ENCODE results near the gene CCR5AS.

CCR5AS gene

GRCh38 chr3:46365737-46366524, 40.9 kb downstream of the CCR5AS start:
- intact Hi-C loops (cut with micrococcal nuclease), result loop anchor here (10.0 kb wide), 1 partner anchor 71 kb away; no protein-coding TSS in a partner anchor
- ATAC-seq (no peak), DNase-seq (no peak)

GRCh38 chr3:46365041-46365440, 41.8 kb downstream of the CCR5AS start:
- no peak for ATAC-seq
- no peak for DNase-seq
- intact Hi-C loops (cut with micrococcal nuclease), result loop anchor here (10.0 kb wide), 1 partner anchor 70 kb away; no protein-coding TSS in a partner anchor

- peak; percentile 82 for ATAC-seq
- peak; percentile 40 for DNase-seq
Measured at GRCh38 chr3:46361408-46362283, 45.2 kb downstream of the CCR5AS start.

GRCh38 chr3:46360907-46361306, 46.0 kb downstream of the CCR5AS start:
- DNase-seq, result no peak
- no peak for ATAC-seq
- intact Hi-C loops (cut with micrococcal nuclease), result loop anchor here (10.0 kb wide), 1 partner anchor 66 kb away; no protein-coding TSS in a partner anchor

More at GRCh38 chr3:46361408-46362283, 45.2 kb downstream of the CCR5AS start:
- intact Hi-C loops (cut with micrococcal nuclease), result loop anchor here (10.0 kb wide), 1 partner anchor 67 kb away; no protein-coding TSS in a partner anchor

GRCh38 chr3:46359733-46360493, 47.0 kb downstream of the CCR5AS start:
- ATAC-seq, result peak; percentile 53
- intact Hi-C loops (cut with micrococcal nuclease), result loop anchor here (10.0 kb wide), 1 partner anchor 65 kb away; no protein-coding TSS in a partner anchor
- no peak for DNase-seq

- ATAC-seq (no peak), DNase-seq (no peak)
- intact Hi-C loops (cut with micrococcal nuclease), result no loop called here
Measured at GRCh38 chr3:46358466-46358865, 48.4 kb downstream of the CCR5AS start.

- no peak for ATAC-seq
- no peak for DNase-seq
- intact Hi-C loops (cut with micrococcal nuclease), result no loop called here
Measured at GRCh38 chr3:46356909-46357308, 50.0 kb downstream of the CCR5AS start.

- ATAC-seq (no peak), DNase-seq (no peak)
- intact Hi-C loops (cut with micrococcal nuclease), result no loop called here
Measured at GRCh38 chr3:46356276-46356675, 50.6 kb downstream of the CCR5AS start.

GRCh38 chr3:46354984-46355383, 51.9 kb downstream of the CCR5AS start:
- intact Hi-C loops (cut with micrococcal nuclease), result no loop called here
- no peak for DNase-seq
- ATAC-seq, result no peak

GRCh38 chr3:46354478-46354877, 52.4 kb downstream of the CCR5AS start:
- ATAC-seq (no peak), DNase-seq (no peak)
- intact Hi-C loops (cut with micrococcal nuclease), result no loop called here

- no peak for DNase-seq
- no peak for ATAC-seq
- intact Hi-C loops (cut with micrococcal nuclease), result no loop called here
Measured at GRCh38 chr3:46353647-46354410, 53.0 kb downstream of the CCR5AS start, which contains the start of gene CCR2. Gene CCR2, plus strand, starts transcription at chr3:46354111. Its CDS starts 3,417 bp downstream, at chr3:46357528.

- DNase-seq (no peak), ATAC-seq (no peak)
- intact Hi-C loops (cut with micrococcal nuclease), result no loop called here
Measured at GRCh38 chr3:46353090-46353489, 53.8 kb downstream of the CCR5AS start.

GRCh38 chr3:46351646-46352045, 55.2 kb downstream of the CCR5AS start:
- no peak for DNase-seq
- intact Hi-C loops (cut with micrococcal nuclease), result no loop called here
- peak; percentile 53 for ATAC-seq

- no peak for DNase-seq
- no peak for ATAC-seq
- intact Hi-C loops (cut with micrococcal nuclease), result no loop called here
Measured at GRCh38 chr3:46350262-46350565, 56.7 kb downstream of the CCR5AS start.

GRCh38 chr3:46349484-46350261, 57.2 kb downstream of the CCR5AS start:
- DNase-seq, result no peak
- ATAC-seq, result no peak
- intact Hi-C loops (cut with micrococcal nuclease), result no loop called here

- DNase-seq (no peak), ATAC-seq (no peak)
- intact Hi-C loops (cut with micrococcal nuclease), result no loop called here
Measured at GRCh38 chr3:46348823-46349482, 57.9 kb downstream of the CCR5AS start.

GRCh38 chr3:46344476-46344875, 62.4 kb downstream of the CCR5AS start:
- DNase-seq, result no peak
- intact Hi-C loops (cut with micrococcal nuclease), result no loop called here
- ATAC-seq, result no peak
